Loucy (cell line): ENCODE measurements around the gene DUSP6.

ENCODE experiments used
- H2AFZ ChIP-seq: fragments of 200-600 bp; sonication (generic); 2 replicates; pipeline ENCODE4 v1.6.0; 2016; ENCODE audit warnings: antibody characterized with exemption, mild to moderate bottlenecking, low read length, moderate library complexity
- H3F3A ChIP-seq: fragments of 200-600 bp; 2 replicates; pipeline ENCODE4 v1.6.0; 2016; ENCODE audit warnings: antibody characterized with exemption, low read depth, mild to moderate bottlenecking
- H3K27me3 ChIP-seq: fragments of 200-600 bp; sonication (generic); 2 replicates; pipeline ENCODE4 v1.6.1; 2014; ENCODE audit warnings: low read length, mild to moderate bottlenecking; ENCODE audit not compliant: insufficient read depth, poor library complexity, severe bottlenecking
- H3K36me3 ChIP-seq: fragments of 200-600 bp; sonication (generic); 2 replicates; pipeline ENCODE4 v1.6.1; 2016; ENCODE audit warnings: low read length; ENCODE audit not compliant: insufficient read depth
- H3K4me1 ChIP-seq: fragments of 200-600 bp; sonication (generic); 2 replicates; pipeline ENCODE4 v1.5.1; 2014; ENCODE audit warnings: low read length, mild to moderate bottlenecking; ENCODE audit not compliant: insufficient read depth, poor library complexity, severe bottlenecking
- H3K4me2 ChIP-seq: fragments of 200-600 bp; sonication (generic); 2 replicates; pipeline ENCODE4 v1.6.0; 2014; ENCODE audit warnings: antibody characterized with exemption, low read length, low read depth, mild to moderate bottlenecking; ENCODE audit not compliant: poor library complexity, severe bottlenecking
- H3K4me3 ChIP-seq: fragments of 200-600 bp; sonication (generic); 2 replicates; pipeline ENCODE4 v1.5.1; 2014; ENCODE audit warnings: low read length, mild to moderate bottlenecking, mixed read lengths; ENCODE audit not compliant: poor library complexity, severe bottlenecking
- H3K79me2 ChIP-seq: fragments of 200-600 bp; sonication (generic); 2 replicates; pipeline ENCODE4 v1.6.1; 2014; ENCODE audit warnings: low read length; ENCODE audit not compliant: insufficient read depth
- H3K9ac ChIP-seq: fragments of 200-600 bp; sonication (generic); 2 replicates; pipeline ENCODE4 v1.6.0; 2014; ENCODE audit warnings: mild to moderate bottlenecking, low read depth, low read length, moderate library complexity; ENCODE audit not compliant: poor library complexity, severe bottlenecking
- H3K9me2 ChIP-seq: fragments of 200-600 bp; sonication (generic); replicated peaks from 2 replicates; pipeline ENCODE4 v1.6.1; 2016; ENCODE audit warnings: low read depth, low read length, mixed read lengths
- H3K9me3 ChIP-seq: fragments of 200-600 bp; sonication (generic); 2 replicates; pipeline ENCODE4 v1.6.1; 2014; ENCODE audit warnings: mild to moderate bottlenecking, antibody characterized with exemption, low read length, low read depth; ENCODE audit not compliant: insufficient read depth
- H4K20me1 ChIP-seq: fragments of 200-600 bp; sonication (generic); 2 replicates; pipeline ENCODE4 v1.6.0; 2014; ENCODE audit warnings: antibody characterized with exemption, low read length, mild to moderate bottlenecking; ENCODE audit not compliant: insufficient read depth, poor library complexity, severe bottlenecking
- EZH2phosphoT487 ChIP-seq: fragments of 200-600 bp; IDR thresholded peaks from 2 replicates; pipeline ENCODE4 v1.6.1; 2018; ENCODE audit warnings: antibody characterized with exemption, mild to moderate bottlenecking, moderate library complexity, borderline replicate concordance
- TF ChIP-seq, protein P1 (sequence below): fragments of 200-600 bp; sonication (generic); conservative IDR thresholded peaks from 2 replicates; pipeline ENCODE4 v1.5.1; 2014; ENCODE audit warnings: mild to moderate bottlenecking, antibody characterized with exemption, low read length

Gene DUSP6

DNA sequence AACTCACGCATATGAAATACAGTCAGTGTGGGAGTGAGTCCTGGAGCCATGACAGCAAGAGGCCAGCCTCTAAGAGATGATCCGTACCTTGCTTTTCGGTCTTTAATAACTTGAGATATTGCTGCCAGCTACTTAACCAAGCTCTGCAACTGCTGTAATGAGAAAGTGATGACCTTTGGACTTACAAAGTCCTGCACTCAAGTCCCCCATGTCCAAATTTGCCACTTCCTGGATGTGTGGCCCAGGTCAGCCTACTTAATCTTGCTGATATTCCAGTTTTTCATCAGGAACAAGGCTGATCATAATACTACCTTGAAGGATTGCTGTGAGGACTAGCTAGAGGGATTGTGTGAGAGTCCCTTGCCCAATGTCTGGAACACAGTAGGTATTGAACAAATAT lies 33.8 kb upstream of the DUSP6 start:
- Histone ChIP-seq H3K4me3 (no peak overlapping the region), H3K79me2 (no peaks in the 10 kb centered on the region), H3K9ac (no peak overlapping the region), H3K9me3 (no peaks in the 10 kb centered on the region), H4K20me1 (no peaks in the 10 kb centered on the region), H2AFZ (no peak overlapping the region), H3K9me2 (no peaks in the 10 kb centered on the region), H3K4me2 (no peak overlapping the region), H3F3A (no peaks in the 10 kb centered on the region), H3K36me3 (no peaks in the 10 kb centered on the region), H3K27me3 (no peaks in the 10 kb centered on the region), H3K4me1 (peaks cover 8% of the 10 kb centered on the region)
- TF ChIP-seq, protein P1, sequence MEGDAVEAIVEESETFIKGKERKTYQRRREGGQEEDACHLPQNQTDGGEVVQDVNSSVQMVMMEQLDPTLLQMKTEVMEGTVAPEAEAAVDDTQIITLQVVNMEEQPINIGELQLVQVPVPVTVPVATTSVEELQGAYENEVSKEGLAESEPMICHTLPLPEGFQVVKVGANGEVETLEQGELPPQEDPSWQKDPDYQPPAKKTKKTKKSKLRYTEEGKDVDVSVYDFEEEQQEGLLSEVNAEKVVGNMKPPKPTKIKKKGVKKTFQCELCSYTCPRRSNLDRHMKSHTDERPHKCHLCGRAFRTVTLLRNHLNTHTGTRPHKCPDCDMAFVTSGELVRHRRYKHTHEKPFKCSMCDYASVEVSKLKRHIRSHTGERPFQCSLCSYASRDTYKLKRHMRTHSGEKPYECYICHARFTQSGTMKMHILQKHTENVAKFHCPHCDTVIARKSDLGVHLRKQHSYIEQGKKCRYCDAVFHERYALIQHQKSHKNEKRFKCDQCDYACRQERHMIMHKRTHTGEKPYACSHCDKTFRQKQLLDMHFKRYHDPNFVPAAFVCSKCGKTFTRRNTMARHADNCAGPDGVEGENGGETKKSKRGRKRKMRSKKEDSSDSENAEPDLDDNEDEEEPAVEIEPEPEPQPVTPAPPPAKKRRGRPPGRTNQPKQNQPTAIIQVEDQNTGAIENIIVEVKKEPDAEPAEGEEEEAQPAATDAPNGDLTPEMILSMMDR = no peak
- no peak for TF ChIP-seq EZH2phosphoT487

DNA sequence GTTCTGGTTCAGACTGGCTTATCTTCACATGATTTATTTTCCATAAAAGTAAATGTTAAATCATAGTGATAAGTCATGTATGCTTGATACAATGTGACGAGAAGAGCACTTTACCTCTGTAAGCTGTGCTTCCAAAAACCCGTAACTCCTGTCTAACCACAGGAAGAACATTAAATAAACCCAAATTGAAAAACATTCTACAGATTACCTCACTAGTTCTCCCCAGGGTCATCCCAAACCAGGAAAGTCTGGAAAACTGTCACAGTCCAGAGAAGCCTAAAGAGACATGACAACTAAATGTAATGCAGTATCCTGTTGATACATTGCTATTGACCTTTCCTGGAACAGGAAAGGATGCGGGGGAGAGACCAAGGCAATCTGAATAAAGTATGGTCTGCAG lies 32.5 kb upstream of the DUSP6 start:
- H3K9me3 ChIP-seq = no peaks in the 10 kb centered on the region
- no peaks in the 10 kb centered on the region for H3K4me1 ChIP-seq
- no peaks in the 10 kb centered on the region for H4K20me1 ChIP-seq
- H2AFZ ChIP-seq = no peak overlapping the region
- no peak overlapping the region for H3K4me3 ChIP-seq
- no peak overlapping the region for H3K4me2 ChIP-seq
- no peak overlapping the region for H3K9ac ChIP-seq
- no peaks in the 10 kb centered on the region for H3K27me3 ChIP-seq
- H3K9me2 ChIP-seq = no peaks in the 10 kb centered on the region
- H3K79me2 ChIP-seq = no peaks in the 10 kb centered on the region
- H3F3A ChIP-seq = no peaks in the 10 kb centered on the region
- no peaks in the 10 kb centered on the region for H3K36me3 ChIP-seq
- TF ChIP-seq, protein P1 = no peak
- TF ChIP-seq EZH2phosphoT487 = no peak

DNA sequence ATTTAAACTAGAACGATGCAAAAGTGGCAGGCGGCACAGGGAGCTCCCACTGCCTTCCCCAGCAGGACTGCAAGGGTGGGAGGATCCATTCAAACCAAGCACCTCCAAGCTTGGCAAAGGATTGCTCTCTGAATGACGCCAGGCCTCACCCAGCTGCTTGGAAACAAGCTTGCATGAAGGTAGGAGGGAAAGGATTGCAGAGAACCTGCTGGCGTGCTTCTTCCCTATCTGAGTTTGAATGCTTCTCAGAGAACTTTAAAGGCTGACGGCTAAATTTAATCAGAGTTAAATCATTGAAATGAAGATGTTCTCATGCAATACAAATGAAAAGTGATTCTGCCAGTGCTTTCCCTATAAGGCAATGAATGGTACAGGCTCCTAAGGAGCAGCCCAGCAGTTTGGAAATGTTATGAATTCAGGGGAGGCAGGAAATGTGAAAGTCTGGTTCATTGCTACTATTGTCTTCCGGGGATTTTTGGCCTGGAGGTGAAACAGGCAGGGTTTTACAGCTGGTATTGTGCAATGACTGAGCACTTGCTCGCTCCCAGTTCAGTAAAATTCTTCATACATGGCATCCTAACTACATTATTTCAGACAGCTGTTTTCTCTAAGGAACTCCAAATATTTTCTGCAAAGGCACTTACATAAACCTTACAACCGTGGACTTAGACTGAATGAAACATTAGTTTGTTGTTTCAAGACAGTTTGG lies 31.9 kb upstream of the DUSP6 start:
- Histone ChIP-seq H2AFZ (no peak overlapping the region), H3F3A (no peaks in the 10 kb centered on the region), H3K4me2 (no peak overlapping the region), H3K9ac (no peak overlapping the region), H4K20me1 (no peaks in the 10 kb centered on the region), H3K79me2 (no peaks in the 10 kb centered on the region), H3K4me3 (no peak overlapping the region), H3K9me2 (no peaks in the 10 kb centered on the region), H3K9me3 (no peaks in the 10 kb centered on the region), H3K27me3 (no peaks in the 10 kb centered on the region), H3K4me1 (no peaks in the 10 kb centered on the region), H3K36me3 (no peaks in the 10 kb centered on the region)
- no peak for TF ChIP-seq EZH2phosphoT487
- TF ChIP-seq, protein P1 = no peak
